C4-2B (cell line): ENCODE measurements around the gene CCHCR1.

Experiments used
- CTCF ChIP-seq: fragments of 450-650 bp; conservative IDR thresholded peaks from 2 replicates; pipeline ENCODE4 v1.5.1; 2017; ENCODE audit warnings: mild to moderate bottlenecking
- ZFX ChIP-seq: fragments of 450-650 bp; IDR thresholded peaks from 2 replicates; pipeline ENCODE4 v1.6.1; 2017

DNA sequence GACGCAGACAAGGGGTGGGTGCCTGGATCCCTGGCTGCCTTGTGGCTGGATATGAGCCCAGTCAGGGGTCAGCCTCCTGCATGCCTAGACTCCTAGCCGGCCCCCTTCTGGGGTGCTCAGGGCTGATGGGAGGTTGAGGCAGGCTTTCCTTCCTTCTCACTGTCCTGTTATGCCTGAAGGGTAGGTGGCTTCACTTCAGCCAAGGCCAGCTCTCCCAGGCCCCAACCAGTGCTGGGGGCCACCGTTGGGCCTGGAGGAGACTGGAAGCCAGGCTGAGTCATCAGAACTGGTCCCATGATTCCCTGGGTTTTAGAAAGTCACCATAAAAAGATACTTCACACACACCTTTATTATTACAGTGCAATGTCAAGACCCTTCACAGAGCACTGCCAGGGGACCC, 15.8 kb upstream of the CCHCR1 start:
- TF ChIP-seq ZFX, result no peak
- no peak for TF ChIP-seq CTCF
